ENCODE results near the gene ZNF727.
"Not testable (repeated sequence)": the region's sequence is repeated elsewhere in the genome, so short reads cannot be mapped to it uniquely, and the experiment has no call there.

ZNF727 gene

DNA sequence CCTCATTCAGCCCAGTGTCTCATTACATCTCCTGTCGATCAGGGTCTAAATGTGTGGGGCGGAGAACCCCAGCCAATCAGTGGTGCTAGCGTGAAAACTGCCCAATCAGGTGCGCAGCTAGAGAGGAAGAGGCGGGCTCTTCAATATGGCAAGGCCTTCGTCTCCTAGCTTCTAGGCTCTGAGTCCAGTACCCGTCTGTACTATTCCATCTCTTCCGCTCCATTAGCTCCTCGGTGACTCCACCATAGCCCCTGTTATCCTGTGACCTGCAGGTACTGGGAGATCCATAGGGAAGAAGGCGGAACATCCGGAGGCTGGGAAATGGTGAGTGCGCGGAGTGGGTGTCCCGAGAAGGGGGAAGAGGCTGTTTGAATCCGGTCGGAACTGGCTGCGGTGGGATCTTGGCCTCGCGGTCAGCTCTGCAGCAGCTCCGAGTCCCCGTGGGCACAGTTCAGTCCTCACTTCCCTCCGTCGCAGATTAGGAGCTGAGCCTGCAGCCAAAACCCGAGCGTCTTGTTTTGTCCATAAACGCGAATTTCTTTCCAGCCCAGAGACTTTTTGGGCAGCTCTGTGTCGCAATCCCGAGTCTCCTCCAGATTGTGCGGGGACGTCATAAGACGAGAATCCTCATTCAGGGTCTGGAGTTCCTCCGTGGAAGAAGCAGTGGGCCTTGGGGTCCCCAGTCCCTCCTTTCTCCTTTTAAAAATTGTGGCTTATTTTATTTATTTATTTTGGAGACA is at the start of gene ZNF727:
TSS of gene ZNF727 (plus strand) at position 134 of the 740 bp plus-strand sequence. CDS start at position 322, 188 bp downstream.
- peak in 1 of 3 donors; percentile 8 for DNase-seq (ENCODE audit: low read depth in 3 of 3)

DNA sequence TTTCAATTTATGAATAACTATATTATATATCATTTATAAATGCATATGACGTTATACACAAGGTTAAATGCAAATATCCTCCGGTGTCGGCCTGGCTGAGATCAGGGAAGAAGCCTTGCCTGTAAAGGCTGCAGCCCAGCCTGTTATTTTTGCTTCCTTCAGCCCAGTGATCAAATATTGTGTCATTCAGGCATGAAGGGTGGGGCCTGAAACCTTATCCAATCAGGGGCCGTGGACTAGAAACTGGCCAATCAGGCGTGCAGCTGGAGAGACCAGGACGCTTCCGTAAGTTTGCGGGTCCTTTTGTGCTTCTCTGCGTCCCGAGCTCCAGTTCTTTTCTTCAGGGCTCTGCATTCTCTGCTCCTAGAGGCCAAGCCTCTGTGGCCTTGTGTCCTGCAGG is 46.7 kb upstream of the ZNF727 start, which contains the start of gene ZNF722:
TSS of gene ZNF722 (plus strand) at position 301 of the 400 bp plus-strand sequence. CDS start 113 bp downstream, outside the sequence.
- DNase-seq (ENCODE audit: low read depth in 3 of 3), result no peak

GRCh38 chr7:64015496-64015895 is 29.7 kb upstream of the ZNF727 start:
- DNase-seq (ENCODE audit: low read depth in 3 of 3), result not testable (repeated sequence)

GRCh38 chr7:64035388-64035787 is 9.8 kb upstream of the ZNF727 start:
- DNase-seq (ENCODE audit: low read depth in 3 of 3), result no peak

DNA sequence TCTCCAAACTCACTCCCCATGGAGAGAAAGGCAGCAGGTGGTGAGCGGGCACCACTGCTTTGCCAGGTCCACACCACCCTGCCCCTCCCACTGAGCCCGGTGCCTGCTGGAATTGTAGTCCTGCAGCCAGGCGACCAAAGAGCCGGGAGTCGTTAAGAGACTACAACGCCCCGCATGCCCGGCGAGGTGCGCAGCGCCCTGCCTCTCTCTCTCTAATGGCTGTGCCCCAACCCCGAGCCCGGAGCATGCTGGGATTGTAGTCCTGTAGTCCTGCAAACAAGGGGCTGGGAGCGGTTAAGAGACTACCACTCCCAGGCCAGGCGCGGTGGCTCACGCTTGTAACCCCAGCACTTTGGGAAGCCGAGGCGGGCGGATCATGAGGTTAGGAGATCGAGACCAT is 8.1 kb upstream of the ZNF727 start:
- DNase-seq (ENCODE audit: low read depth in 3 of 3), result no peak

GRCh38 chr7:64046041-64046389 is 781 bp downstream of the ZNF727 start:
- DNase-seq (ENCODE audit: low read depth in 3 of 3), result no peak

- DNase-seq (ENCODE audit: low read depth in 3 of 3), result not testable (repeated sequence)
Measured at GRCh38 chr7:64077837-64078698, 32.8 kb downstream of the ZNF727 start.

DNA sequence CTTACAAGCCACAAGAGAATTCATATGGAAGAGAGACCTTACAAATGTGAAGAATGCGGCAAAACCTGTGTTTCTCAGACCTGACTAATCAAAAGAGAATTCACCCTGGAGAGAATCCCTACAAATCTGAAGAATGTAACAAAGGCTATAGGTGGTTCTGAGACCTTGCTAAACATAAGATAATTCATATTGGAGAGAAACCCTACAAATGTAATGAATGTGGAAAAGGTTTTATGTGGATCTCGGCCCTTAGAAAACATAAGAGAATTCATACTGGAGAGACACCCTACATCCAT is 33.4 kb downstream of the ZNF727 start:
- no peak for DNase-seq (ENCODE audit: low read depth in 3 of 3)

DNA sequence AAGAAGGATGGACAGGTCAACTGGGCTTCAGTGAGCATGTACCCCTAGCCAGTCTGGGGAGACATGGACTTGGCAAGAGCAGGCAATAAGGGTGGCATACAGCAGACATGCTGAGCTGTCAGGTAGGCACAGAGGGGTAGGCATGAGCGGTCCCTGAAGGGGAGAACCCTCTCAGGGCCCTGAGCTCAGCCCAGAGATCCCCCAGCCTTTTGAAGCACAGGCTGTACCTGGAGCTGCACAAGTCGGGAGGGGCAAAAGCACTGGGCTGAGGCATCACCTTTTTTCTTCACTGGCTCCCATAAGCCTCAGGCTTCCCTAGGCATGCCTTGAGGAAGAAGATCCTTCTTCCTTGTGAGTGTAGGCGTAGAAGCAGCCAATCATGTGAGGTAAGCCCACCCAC is 42.3 kb downstream of the ZNF727 start:
- no peak for DNase-seq (ENCODE audit: low read depth in 3 of 3)

DNA sequence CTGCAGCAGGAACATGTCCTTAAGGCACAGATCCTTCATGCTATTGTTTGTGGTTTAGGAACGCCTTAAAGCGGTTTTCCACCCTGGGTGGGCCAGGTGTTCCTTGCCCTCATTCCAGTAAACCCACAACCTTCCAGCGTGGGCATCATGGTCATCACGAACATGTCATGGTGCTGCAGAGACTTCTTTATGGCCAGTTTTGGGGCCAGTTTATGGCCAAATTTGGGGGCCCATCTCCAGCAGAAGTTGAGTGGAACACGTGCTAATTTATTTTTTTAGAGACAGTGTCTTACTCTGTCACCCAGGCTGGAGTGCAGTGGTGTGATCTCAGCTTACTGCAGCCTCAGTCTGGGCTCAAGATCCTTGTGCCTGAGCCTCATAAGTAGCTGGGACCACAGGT is 43.6 kb downstream of the ZNF727 start:
- not testable (repeated sequence) for DNase-seq (ENCODE audit: low read depth in 3 of 3)

Data from stimulated activated CD4-positive, alpha-beta T cell treated with anti-CD3 and anti-CD28 coated beads, TNF-alpha, amount 100 ng/mL, for 48 hours (primary cell).